ENCODE measurements around the gene PTPN14. TPM values are rescaled to one million over a fixed set of nuclear protein-coding genes. Genes with fewer than 3 reads are reported as not detected.
A peak's percentile ranks its signal among the peaks of the same experiment; 100 is the strongest.

Gene PTPN14
- total RNA-seq, 1 experiment from 2014 or later: 76.4 TPM

GRCh38 chr1:214467078-214467585 is 84.3 kb downstream of the PTPN14 start:
- no peak overlapping the region for H3K18ac ChIP-seq (ENCODE audit: insufficient read length, low read depth, low read length)
- no peaks in the 10 kb centered on the region for H3K27me3 ChIP-seq (ENCODE audit: insufficient read depth, low read length)
- H3K4me3 Mint-ChIP-seq: no peak overlapping the region
- peaks cover 7% of the 10 kb centered on the region; the same call in 1 of the 2 replicates for H3K79me2 ChIP-seq (ENCODE audit: insufficient read depth, low read length)
- H3K4me2 ChIP-seq (ENCODE audit: insufficient read depth, insufficient read length, low read length): no peak overlapping the region
- no peak overlapping the region for H2AFZ ChIP-seq (ENCODE audit: low read length)
- no peak overlapping the region for H3K27ac ChIP-seq (ENCODE audit: insufficient read length, low read depth, low read length)
- peaks cover 9% of the 10 kb centered on the region for H3K4me1 ChIP-seq (ENCODE audit: insufficient read depth, low read length)
- H3K23ac ChIP-seq (ENCODE audit: insufficient read length, low read depth, low read length): no peak overlapping the region
- H4K8ac ChIP-seq (replicated peaks; ENCODE audit: insufficient read length, low read depth, low read length): no peak overlapping the region
- H2BK12ac ChIP-seq (ENCODE audit: insufficient read length, low read depth, low read length): no peak overlapping the region
- no peaks in the 10 kb centered on the region for H3K27me3 Mint-ChIP-seq (ENCODE audit: low read depth)
- peaks cover 0 to 8% (median 0%) of the 10 kb centered on the region in 3 experiments; a peak in 3 of 7 replicates for H3K36me3 Mint-ChIP-seq (ENCODE audit: insufficient read depth in 1 of 3, low read depth in 3 of 3)
- no CpG with 5 or more reads among the region's 1 CpG for whole genome bisulfite sequencing (ENCODE audit: extremely low coverage, insufficient read length, low lambda C conversion rate)
- no peaks in the 10 kb centered on the region for H3K23me2 ChIP-seq (ENCODE audit: insufficient read length, low read depth, low read length, poor library complexity, severe bottlenecking)
- H2BK5ac ChIP-seq (ENCODE audit: insufficient read length, low read length): no peak overlapping the region
- no peaks in the 10 kb centered on the region for H3K9me3 Mint-ChIP-seq
- H3T11ph ChIP-seq (ENCODE audit: low read length): no peak overlapping the region
- H3K14ac ChIP-seq (ENCODE audit: insufficient read depth, low read length): no peak overlapping the region
- H4K20me1 ChIP-seq (ENCODE audit: control insufficient read depth, insufficient read depth, insufficient read length): no peaks in the 10 kb centered on the region
- no peaks in the 10 kb centered on the region for H3K9me3 ChIP-seq (ENCODE audit: control insufficient read depth, low read depth, low read length)
- no peak overlapping the region for H2BK120ac ChIP-seq (ENCODE audit: low read depth, low read length, poor library complexity, severe bottlenecking)
- no peak for DNase-seq
- peaks cover 3% of the 10 kb centered on the region for H3K79me1 ChIP-seq (ENCODE audit: insufficient read depth, low read depth, low read length, poor library complexity, severe bottlenecking)
- peak overlapping the region in 1 of 3 experiments; percentile 61; a peak in 1 of 7 replicates for H3K27ac Mint-ChIP-seq
- no peak overlapping the region for H2BK20ac ChIP-seq (ENCODE audit: low read depth, low read length, poor library complexity, severe bottlenecking)
- H3K56ac ChIP-seq (ENCODE audit: insufficient read length, low read depth, low read length): no peak overlapping the region
- no peak overlapping the region for H2AK5ac ChIP-seq (ENCODE audit: insufficient read length, low read length)
- peaks cover 25 to 33% of the 10 kb centered on the region in 2 experiments for H3K4me1 Mint-ChIP-seq
- TF ChIP-seq, protein P1, sequence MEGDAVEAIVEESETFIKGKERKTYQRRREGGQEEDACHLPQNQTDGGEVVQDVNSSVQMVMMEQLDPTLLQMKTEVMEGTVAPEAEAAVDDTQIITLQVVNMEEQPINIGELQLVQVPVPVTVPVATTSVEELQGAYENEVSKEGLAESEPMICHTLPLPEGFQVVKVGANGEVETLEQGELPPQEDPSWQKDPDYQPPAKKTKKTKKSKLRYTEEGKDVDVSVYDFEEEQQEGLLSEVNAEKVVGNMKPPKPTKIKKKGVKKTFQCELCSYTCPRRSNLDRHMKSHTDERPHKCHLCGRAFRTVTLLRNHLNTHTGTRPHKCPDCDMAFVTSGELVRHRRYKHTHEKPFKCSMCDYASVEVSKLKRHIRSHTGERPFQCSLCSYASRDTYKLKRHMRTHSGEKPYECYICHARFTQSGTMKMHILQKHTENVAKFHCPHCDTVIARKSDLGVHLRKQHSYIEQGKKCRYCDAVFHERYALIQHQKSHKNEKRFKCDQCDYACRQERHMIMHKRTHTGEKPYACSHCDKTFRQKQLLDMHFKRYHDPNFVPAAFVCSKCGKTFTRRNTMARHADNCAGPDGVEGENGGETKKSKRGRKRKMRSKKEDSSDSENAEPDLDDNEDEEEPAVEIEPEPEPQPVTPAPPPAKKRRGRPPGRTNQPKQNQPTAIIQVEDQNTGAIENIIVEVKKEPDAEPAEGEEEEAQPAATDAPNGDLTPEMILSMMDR (conservative IDR thresholded peaks at IDR 0.05): no peak
- no peak overlapping the region for H4K91ac ChIP-seq (ENCODE audit: insufficient read length, low read depth, low read length)
- H4K5ac ChIP-seq (ENCODE audit: insufficient read length, low read depth, low read length): no peak overlapping the region
- H3K9ac ChIP-seq (ENCODE audit: extremely low read depth, insufficient read length, low read length): no peak overlapping the region
- no peak overlapping the region for H2BK15ac ChIP-seq (ENCODE audit: low read depth, low read length)
- H3K4ac ChIP-seq (ENCODE audit: low read depth, low read length): no peak overlapping the region
